Skeletal muscle satellite cell (primary cell): ENCODE measurements around the gene ESD.
"Not testable (repeated sequence)": the region's sequence is repeated elsewhere in the genome, so short reads cannot be mapped to it uniquely, and the experiment has no call there.

Experiments used
- H3K27me3 ChIP-seq: 2 replicates; pipeline ENCODE4 v1.7.0; 2013; ENCODE audit warnings: low read length; ENCODE audit not compliant: control insufficient read depth, insufficient read depth
- H3K36me3 ChIP-seq: 2 replicates; pipeline ENCODE4 v1.7.0; 2013; ENCODE audit warnings: mild to moderate bottlenecking, control low read depth, low read length; ENCODE audit not compliant: insufficient read depth
- H3K4me1 ChIP-seq: 2 replicates; pipeline ENCODE4 v1.7.0; 2013; ENCODE audit warnings: low read length; ENCODE audit not compliant: control insufficient read depth, insufficient read depth
- H3K4me2 ChIP-seq: 2 replicates; pipeline ENCODE4 v1.7.0; 2013; ENCODE audit warnings: mild to moderate bottlenecking, low read length
- H3K4me3 ChIP-seq: 2 replicates; pipeline ENCODE4 v1.7.0; 2013; ENCODE audit warnings: low read length
- H3K9ac ChIP-seq: 2 replicates; pipeline ENCODE4 v1.7.0; 2013; ENCODE audit warnings: mild to moderate bottlenecking, low read depth, low read length, moderate library complexity
- H3K9me3 ChIP-seq: replicated peaks from 2 replicates; pipeline ENCODE4 v1.7.0; 2013; ENCODE audit warnings: mild to moderate bottlenecking, control low read depth, low read length

The ESD gene

DNA sequence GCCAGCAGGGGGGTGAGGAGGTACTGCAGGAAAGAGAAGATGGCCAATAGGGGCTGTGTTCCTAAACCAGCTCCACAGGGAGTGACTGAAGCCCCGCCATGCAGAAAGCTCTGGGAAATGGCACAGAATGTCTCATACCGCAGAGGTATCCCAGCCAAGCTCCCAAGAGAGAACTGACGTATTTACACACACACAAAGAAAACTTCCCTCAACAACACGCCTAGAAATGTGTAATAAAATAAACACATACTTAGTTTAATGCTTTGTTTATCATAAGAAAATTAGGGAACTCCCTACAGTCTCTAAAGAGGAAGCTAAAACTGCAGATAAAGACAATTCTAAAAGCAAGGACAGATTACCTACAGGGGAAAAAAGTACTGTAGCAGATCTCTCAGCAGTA is 40.0 kb downstream of the ESD start:
- Histone ChIP-seq H3K4me3 (no peak overlapping the region), H3K9ac (no peak overlapping the region), H3K4me1 (peaks cover 19% of the 10 kb centered on the region), H3K36me3 (no peaks in the 10 kb centered on the region), H3K27me3 (no peaks in the 10 kb centered on the region), H3K9me3 (no peaks in the 10 kb centered on the region), H3K4me2 (peak overlapping the region; percentile 32)

DNA sequence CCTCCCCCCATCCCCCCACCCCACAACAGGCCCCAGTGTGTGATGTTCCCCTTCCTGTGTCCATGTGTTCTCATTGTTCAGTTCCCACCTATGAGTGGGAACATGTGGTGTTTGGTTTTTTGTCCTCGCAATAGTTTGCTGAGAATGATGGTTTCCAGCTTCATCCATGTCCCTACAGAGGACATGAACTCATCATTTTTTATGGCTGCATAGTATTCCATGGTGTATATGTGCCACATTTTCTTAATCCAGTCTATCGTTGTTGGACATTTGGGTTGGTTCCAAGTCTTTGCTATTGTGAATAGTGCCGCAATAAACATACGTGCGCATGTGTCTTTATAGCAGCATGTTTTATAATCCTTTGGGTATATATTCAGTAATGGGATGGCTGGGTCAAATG is 41.5 kb downstream of the ESD start:
- H3K9me3 ChIP-seq, H3K27me3 ChIP-seq, H3K4me3 ChIP-seq, H3K36me3 ChIP-seq, H3K9ac ChIP-seq, H3K4me2 ChIP-seq: not testable (repeated sequence)
- H3K4me1 ChIP-seq = peaks cover 31% of the 10 kb centered on the region

DNA sequence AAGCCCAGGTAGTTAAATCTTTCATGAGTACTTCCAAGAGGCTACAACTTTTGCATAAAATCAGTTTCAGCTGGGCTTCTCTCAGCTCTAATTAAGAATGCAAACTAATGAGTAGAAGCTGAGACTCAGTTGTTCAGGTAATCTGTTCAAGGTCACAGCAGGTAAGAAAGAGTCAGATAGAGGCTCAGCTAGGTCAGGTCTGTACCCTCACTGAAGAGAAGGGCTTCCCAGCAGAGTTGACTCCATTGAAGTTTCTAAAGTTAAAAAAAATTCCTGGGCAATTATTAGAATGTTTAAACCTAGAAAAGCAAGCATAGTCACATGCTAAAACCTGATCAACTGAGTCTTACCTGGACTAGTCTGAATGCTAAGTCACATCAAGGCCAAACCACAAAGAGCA is 42.1 kb downstream of the ESD start:
- Histone ChIP-seq H3K27me3 (no peaks in the 10 kb centered on the region), H3K36me3 (no peaks in the 10 kb centered on the region), H3K9ac (no peak overlapping the region), H3K4me1 (peaks cover 33% of the 10 kb centered on the region), H3K9me3 (no peaks in the 10 kb centered on the region), H3K4me3 (no peak overlapping the region), H3K4me2 (no peak overlapping the region)

DNA sequence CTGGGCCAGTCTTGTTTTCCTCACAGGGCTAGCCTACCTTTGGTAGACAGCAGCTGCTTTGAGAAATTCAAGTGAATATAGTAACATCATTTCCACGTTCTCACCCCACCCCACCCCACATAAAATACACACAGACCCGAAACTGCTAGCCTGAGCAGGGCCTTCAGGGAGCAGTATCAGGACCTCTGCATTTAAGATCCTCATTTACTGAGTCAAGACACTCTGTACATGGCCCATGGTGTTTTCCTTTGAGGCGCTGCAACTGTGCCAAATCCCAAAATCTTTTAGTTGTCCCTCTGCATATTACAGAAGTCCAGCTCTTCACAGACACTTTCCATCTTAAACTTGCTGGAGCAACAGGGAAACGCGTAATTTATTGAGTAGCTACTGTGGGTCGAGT is 43.0 kb downstream of the ESD start:
- Histone ChIP-seq H3K9ac (no peak overlapping the region), H3K4me3 (no peak overlapping the region), H3K36me3 (peaks cover 2% of the 10 kb centered on the region), H3K4me1 (peaks cover 35% of the 10 kb centered on the region), H3K4me2 (no peak overlapping the region), H3K27me3 (no peaks in the 10 kb centered on the region), H3K9me3 (no peaks in the 10 kb centered on the region)

DNA sequence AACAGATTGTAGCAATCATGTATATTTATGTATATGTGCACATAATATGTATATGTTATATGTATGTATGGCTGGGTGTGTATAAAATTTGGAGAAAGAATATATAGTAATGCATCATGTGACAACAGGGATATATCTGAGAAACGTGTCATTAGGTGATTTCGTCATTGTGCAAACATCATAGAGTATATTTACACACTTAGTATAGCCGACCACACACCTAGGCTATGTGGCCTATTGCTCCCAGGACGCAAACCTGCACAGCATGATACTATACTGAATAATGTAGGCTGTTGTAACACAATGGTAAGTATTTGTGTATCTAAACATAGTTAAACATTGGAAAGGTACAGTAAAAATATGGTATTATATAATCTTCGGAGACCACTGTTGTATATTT is 43.8 kb downstream of the ESD start:
- Histone ChIP-seq H3K27me3 (no peaks in the 10 kb centered on the region), H3K9me3 (no peaks in the 10 kb centered on the region), H3K36me3 (peaks cover 9% of the 10 kb centered on the region), H3K4me1 (peaks cover 35% of the 10 kb centered on the region), H3K4me3 (no peak overlapping the region), H3K9ac (no peak overlapping the region), H3K4me2 (no peak overlapping the region)

DNA sequence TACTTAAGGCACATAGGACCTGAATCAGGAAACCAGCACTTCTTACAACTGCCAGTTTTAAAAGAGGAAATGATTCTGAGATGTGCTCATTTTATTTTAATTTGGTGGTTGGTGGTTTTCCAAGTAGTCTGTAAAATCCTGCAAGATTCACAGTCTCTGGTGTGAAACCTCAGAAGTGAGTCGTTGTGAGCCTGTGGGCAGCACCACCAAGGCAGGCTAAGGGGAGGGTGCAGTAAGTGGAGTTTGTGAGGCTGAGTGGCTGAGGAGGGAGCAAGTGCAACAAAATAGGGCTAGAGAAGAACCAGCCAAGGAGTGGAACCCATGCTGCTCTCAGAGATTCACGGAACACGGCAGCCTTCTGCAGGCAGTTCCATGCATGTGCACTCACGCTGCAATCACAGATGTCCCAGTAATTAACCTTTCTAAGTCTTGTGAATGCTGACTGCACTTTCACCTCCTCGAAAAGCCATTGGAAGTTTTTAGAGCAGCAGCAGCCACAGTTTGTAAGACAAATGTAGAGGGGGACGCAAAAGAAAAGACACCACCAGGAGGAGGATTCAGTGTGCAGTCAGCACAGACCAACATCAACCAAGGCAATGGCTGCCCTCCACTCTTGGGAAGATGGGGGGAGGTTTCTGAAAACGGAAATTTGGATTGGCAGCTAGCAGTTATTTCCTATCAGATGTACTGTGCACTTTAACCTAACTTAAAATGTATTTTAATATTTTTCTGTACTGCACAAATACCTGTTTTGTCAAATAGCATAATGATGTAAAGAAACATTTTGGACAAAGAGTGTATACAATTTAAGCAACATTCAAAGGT is 44.9 kb downstream of the ESD start:
- no peaks in the 10 kb centered on the region for H3K27me3 ChIP-seq
- peaks cover 9% of the 10 kb centered on the region for H3K36me3 ChIP-seq
- H3K4me1 ChIP-seq = peaks cover 30% of the 10 kb centered on the region
- H3K4me2 ChIP-seq = no peak overlapping the region
- no peak overlapping the region for H3K9ac ChIP-seq
- H3K4me3 ChIP-seq = no peak overlapping the region
- H3K9me3 ChIP-seq = no peaks in the 10 kb centered on the region

DNA sequence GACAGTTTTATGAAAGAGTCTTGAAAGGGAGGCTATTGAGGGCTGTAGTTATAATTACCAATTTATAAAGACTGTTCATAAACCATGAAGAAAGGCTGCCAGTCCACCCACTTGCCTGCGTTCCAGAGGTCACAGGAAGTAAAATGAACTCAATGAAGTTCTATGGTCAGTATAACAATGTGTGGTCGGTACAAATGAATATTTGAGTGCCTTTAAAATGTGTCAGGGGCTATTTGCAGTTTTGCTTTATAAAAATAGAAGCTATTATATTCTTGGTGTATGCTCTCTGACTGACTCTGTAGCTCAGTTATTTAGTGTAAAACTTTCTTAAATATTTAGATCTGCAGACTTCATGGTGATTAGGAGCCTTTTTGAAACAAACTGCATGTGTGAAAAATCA is 47.0 kb downstream of the ESD start:
- Histone ChIP-seq H3K4me1 (peaks cover 24% of the 10 kb centered on the region), H3K4me3 (no peak overlapping the region), H3K9ac (no peak overlapping the region), H3K27me3 (no peaks in the 10 kb centered on the region), H3K36me3 (peaks cover 9% of the 10 kb centered on the region), H3K9me3 (no peaks in the 10 kb centered on the region), H3K4me2 (no peak overlapping the region)

DNA sequence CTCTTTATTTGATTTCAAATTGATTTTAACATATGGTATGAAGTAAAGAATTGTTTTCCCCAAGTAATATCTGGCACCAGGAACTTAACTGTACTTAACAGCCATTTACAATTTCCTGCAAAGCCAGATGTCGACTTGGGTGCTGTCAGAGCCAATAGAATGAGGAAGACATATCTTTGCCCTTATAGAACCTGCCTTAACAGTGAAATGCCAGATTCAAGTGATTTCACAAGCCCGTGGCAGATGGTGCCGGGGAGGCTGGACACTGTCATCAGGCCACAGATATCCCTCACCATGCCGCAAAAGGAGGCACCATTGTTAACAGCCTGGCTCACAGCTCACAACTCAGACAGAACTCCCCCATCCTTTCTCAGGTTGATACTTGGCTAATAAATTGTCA is 48.7 kb downstream of the ESD start:
- Histone ChIP-seq H3K9me3 (no peaks in the 10 kb centered on the region), H3K4me1 (peaks cover 28% of the 10 kb centered on the region), H3K4me2 (no peak overlapping the region), H3K36me3 (peaks cover 14% of the 10 kb centered on the region), H3K9ac (no peak overlapping the region), H3K4me3 (no peak overlapping the region), H3K27me3 (no peaks in the 10 kb centered on the region)

DNA sequence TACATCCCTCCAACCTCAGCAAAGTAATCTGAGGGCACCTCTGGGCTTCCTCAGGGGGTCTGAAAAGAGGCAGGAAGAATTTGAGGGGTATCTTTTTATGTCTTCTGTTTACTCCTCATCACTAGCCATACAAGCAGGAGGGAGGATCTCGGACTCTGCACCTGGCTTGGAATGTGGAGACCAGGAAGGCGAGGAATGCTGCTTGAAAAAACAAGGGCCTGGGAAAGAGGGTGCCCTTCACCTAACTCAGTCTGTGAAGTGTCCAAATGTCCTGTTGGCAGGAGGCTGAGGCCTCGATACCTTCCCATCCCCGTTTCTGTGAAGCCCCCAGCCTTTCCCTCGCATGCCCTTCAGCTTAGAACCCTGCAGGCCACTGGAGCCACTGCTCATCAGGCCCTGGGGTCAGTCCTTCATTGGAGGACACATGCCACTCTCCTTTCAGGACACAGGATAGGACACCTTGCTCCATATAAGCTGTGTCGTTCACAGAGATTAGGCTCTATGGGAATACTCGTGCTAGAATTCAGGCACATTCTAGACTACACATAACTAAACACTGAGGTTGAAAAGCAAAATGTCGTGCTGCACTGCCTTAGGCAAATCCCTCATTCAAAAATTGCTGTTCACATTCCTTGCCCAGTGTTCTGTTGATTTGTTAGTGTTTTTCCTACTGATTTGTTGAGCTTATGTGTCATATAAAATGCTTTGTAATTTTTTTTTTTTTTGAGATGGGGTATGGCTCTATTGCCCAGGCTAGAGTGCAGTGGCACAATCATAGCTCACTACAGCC is 49.7 kb downstream of the ESD start:
- Histone ChIP-seq H3K4me3 (no peak overlapping the region), H3K9me3 (no peaks in the 10 kb centered on the region), H3K4me2 (no peak overlapping the region)

DNA sequence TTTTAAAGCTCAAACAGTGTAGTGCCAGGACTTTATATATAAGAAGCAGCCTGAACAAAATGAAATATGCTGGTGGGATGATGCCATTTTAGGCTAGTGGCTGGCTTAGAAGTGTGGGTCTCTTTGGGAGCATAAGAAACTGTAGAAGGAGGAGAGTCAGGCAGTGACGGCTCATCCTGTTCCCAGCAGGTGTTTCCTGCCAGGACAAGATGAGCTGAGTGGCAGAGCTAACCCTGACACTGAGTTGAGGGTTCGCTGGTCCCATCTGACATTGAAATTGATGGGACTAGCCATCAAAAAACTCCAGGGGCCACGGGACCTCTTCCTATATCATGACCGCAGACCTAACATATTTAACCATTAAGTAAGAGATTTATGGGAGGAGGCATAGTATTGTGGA is 51.3 kb downstream of the ESD start:
- Histone ChIP-seq H3K9me3 (no peaks in the 10 kb centered on the region), H3K4me3 (no peak overlapping the region), H3K4me2 (no peak overlapping the region), H3K36me3 (peaks cover 23% of the 10 kb centered on the region), H3K27me3 (no peaks in the 10 kb centered on the region), H3K4me1 (peaks cover 22% of the 10 kb centered on the region), H3K9ac (no peak overlapping the region)

More for the DNA sequence above, 49.7 kb downstream of the ESD start:
- peaks cover 14% of the 10 kb centered on the region for H3K36me3 ChIP-seq
- no peak overlapping the region for H3K9ac ChIP-seq
- H3K27me3 ChIP-seq = no peaks in the 10 kb centered on the region
- H3K4me1 ChIP-seq = peaks cover 34% of the 10 kb centered on the region

DNA sequence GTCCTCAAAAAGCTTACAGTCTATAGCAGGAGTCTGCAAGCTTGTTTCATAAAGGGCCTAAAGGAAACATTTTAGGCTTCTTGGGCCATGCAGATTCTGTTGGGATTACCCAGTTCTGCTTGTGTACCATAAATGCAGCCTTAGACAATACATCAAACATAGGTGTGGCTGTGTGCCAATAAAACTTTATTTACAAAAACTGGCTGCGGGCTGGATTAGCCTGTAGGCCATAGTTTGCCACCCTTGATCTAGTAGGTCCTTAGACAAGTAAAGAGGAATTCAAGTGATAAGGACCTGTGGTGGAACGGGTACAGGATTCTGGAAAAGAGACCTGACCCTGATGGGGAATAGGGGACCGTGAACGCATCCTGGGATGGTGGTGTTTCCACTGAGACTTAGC is 51.9 kb downstream of the ESD start:
- Histone ChIP-seq H3K36me3 (peaks cover 23% of the 10 kb centered on the region), H3K9me3 (no peaks in the 10 kb centered on the region), H3K4me1 (peaks cover 17% of the 10 kb centered on the region), H3K9ac (no peak overlapping the region), H3K4me3 (no peak overlapping the region), H3K27me3 (no peaks in the 10 kb centered on the region), H3K4me2 (no peak overlapping the region)
